VCaP (cell line): ENCODE measurements around the gene ZNF653.

Experiments used
- H3K27ac ChIP-seq: fragments of 450-650 bp; 2 replicates; pipeline ENCODE4 v1.5.1; 2017
- TF ChIP-seq, protein P1 (sequence below): fragments of 450-650 bp; conservative IDR thresholded peaks from 2 replicates; pipeline ENCODE4 v1.5.1; 2017; ENCODE audit warnings: mild to moderate bottlenecking, moderate library complexity

ZNF653 gene

DNA sequence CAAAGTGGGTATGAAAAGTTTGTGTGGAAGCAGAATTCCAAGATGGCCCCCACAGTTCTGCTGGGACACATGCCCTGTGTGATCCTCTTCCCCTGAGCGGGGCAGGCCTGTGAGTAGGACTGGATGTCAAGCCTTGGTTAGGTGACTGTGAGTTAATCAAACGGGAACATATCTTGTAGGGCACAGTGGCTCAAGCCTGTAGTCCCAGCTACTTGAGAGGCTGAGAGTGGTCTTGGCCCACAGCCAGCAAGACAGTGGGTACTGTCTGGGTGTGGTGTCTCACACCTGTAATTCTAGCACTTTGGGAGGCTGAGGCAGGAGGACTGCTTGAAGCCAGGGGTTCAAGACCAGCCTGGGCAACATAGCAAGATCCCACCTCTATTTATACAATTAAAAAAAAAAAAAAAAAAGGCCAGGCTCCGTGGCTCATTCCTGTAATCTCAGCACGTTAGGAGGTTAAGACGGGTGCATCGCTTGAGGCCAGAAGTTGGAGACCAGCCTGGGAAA lies 6.4 kb downstream of the ZNF653 start:
- no peak overlapping the region for H3K27ac ChIP-seq
- TF ChIP-seq, protein P1, sequence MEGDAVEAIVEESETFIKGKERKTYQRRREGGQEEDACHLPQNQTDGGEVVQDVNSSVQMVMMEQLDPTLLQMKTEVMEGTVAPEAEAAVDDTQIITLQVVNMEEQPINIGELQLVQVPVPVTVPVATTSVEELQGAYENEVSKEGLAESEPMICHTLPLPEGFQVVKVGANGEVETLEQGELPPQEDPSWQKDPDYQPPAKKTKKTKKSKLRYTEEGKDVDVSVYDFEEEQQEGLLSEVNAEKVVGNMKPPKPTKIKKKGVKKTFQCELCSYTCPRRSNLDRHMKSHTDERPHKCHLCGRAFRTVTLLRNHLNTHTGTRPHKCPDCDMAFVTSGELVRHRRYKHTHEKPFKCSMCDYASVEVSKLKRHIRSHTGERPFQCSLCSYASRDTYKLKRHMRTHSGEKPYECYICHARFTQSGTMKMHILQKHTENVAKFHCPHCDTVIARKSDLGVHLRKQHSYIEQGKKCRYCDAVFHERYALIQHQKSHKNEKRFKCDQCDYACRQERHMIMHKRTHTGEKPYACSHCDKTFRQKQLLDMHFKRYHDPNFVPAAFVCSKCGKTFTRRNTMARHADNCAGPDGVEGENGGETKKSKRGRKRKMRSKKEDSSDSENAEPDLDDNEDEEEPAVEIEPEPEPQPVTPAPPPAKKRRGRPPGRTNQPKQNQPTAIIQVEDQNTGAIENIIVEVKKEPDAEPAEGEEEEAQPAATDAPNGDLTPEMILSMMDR = no peak

DNA sequence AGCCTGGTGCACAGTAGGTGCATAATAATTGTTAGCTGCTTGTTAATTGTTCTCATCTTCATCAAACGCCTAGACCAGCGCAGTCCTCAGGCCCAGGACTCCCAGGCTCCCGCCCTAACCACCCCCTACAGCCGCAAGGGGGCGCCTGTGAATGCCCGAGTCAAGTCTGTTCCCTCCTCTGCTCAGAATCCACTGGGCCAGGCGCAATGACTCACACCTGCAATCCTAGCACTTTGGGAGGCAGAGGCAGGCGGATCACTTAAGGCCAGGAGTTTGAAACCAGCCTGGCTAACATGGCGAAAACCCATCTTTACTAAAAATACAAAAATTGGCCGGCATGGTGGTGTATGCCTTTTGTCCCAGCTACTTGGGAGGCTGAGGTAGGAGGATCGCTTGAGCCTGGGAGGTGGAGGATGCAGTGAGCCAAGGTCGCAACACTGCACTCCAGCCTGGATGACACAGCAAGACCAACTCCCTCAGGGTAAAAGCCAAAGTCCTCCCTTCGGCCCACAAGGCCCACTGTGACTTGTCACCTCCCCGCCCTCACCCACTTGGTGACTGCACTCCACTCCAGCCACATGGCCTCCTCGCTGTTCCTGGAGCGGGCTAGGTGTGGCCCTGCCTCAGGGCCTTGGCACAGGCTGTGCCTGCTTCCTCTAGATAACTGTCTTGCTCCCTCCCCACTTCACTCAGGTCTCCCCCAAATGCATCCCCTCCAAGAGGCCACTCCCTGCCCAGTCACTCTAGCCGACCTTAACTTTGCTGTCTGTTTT lies 9.1 kb downstream of the ZNF653 start:
- H3K27ac ChIP-seq = no peak overlapping the region
- TF ChIP-seq, protein P1 = peak; percentile 79

DNA sequence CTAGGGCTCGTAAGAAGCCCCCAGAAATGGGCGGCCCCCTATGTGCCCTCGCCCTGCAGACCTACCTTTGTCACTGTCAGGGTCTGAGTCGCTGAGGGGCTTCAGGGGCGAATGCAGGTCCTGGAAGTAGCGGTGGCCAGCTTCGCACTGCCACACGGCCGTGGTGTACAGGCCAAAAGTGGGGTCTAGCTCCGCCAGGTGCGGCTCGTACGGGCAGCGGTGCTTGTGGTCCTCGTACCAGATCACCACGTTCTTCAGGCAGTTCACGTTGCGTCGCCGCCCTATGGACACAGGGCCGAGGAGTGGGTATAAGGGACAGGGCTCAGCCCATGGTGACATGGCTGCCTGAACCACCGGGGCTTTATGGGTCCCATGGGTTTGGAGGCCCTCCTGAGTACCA lies 9.8 kb downstream of the ZNF653 start:
- H3K27ac ChIP-seq = no peak overlapping the region
- TF ChIP-seq, protein P1 = no peak

DNA sequence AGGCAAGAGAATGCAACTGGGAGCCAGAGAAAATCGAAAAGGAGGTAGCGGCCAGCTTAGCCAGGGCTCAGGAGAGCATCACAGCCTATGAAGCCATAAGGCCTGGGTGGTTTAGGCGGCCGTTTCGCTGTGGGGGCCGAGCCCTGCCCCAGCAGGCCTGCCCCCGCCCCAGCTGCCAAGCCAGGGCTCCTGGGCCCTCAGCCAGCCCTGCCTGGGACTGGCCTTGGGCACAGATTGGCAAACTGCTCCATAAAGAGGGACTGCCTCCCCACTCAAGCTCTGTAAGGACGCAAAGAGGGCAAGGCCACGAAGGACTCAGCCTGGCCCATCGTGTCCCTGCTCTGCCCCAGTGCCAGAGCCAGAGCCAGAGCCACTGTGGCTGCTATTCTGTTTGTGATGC lies 10.2 kb downstream of the ZNF653 start:
- H3K27ac ChIP-seq = no peak overlapping the region
- TF ChIP-seq, protein P1 = no peak

DNA sequence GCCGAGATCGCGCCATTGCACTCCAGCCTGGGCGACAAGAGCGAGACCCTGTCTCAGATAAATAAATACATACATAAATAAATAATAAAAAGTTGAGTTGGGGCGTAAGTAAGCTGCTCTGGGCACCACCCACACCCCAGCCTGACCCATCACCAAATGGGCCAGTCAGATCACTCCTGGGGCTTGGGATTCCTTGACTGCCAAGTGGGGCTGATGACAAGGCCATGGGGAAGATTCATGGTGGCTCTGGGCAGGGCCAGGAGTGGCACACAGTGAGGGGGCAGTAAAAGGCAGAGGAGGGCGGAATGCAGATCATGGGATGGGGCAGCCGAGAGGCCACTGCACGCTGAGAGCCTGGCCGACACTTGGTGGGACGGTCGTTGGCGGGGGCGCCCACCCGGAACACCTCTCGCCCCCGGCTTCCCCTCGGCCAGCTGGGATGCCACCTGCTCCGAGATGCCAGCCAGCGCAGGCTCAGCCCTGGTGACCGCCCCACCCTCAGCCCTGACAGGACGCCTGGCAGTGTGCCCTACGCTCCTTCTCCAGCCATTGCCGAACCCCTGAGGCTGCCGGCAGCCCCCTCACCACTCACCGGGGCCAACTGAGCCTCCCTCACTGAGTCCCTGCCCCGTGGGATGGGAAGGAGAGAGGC lies 10.9 kb downstream of the ZNF653 start:
- no peak overlapping the region for H3K27ac ChIP-seq
- TF ChIP-seq, protein P1 = no peak

DNA sequence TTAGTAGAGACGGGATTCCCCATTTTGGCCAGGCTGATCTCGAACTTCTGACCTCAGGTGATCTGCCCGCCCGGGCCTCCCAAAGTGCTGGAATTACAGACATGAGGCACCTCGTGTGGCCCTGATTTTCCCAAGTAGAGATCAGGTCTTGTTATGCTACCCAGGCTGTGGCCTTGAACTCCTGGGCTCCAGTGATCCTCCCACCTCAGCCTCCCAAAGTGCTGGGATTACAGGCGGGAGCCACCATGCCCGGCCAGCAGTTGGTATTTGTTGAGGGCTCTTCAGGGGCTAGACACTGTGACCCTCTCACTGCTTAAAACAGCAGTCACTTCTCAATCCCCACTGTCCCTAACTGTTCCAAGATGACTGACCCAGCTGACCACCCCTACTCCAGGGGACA lies 16.3 kb downstream of the ZNF653 start:
- H3K27ac ChIP-seq = no peak overlapping the region
- TF ChIP-seq, protein P1 = no peak

DNA sequence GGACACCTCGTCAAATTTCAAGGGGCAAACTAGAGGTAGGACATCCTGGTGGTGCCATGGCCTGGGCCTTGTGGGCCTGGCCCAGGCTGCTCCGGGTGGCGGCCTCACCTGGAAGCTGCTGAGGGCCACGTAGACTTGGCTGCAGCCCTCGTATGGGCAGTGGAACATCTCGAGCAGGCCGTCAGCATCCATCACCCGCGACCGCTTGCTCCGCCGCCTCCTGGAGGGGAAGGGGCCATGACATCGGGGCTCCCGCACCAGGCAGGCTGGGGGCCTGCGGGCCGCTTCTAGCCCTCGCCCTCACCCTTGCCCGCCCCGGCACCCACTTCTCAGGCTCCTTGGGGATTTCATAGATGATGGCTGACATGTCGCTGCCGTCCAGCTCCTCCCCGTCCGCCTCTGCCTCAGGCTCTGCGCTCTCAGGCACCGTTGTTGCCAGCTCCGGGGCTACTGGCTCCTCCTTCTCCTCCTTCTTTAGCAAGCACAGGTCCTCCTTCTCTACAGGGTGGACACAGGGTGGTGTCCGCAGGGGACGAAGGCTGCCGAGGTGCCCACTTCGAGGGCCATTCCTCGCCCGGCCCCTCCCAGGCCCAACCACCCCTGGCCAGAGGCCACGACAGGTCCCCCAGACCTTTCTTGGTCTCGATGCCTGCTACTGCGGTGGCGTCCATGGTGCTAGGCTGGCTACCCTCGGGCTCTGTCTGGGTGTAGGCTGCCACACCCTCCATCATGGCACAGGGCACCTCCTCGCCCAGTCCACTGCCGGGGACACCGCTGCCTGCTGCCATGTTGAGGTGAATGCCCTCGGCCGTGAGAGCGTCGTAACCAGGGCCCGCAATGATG lies 18.8 kb downstream of the ZNF653 start:
- TF ChIP-seq, protein P1 = no peak
- no peak overlapping the region for H3K27ac ChIP-seq
